Measurements from ENCODE around the gene OR52N2.

- TF ChIP-seq CSDC2 (CRISPR knock-in tag; IDR thresholded peaks at IDR 0.05) (no peak), ZFP3 (CRISPR knock-in tag; IDR thresholded peaks at IDR 0.05) (no peak), CSRNP3 (CRISPR knock-in tag; IDR thresholded peaks at IDR 0.05) (no peak), ARNTL (CRISPR knock-in tag; IDR thresholded peaks at IDR 0.05; ENCODE audit: borderline replicate concordance, low read depth) (no peak), GLIS3 (CRISPR knock-in tag; IDR thresholded peaks at IDR 0.05) (no peak), OSR1 (CRISPR knock-in tag; IDR thresholded peaks at IDR 0.05) (no peak), CREB5 (CRISPR knock-in tag; IDR thresholded peaks at IDR 0.05; ENCODE audit: low read depth) (no peak), PATZ1 (CRISPR knock-in tag; IDR thresholded peaks at IDR 0.05; ENCODE audit: borderline replicate concordance) (no peak), SNAI2 (CRISPR knock-in tag; IDR thresholded peaks at IDR 0.05) (no peak), ESRRG (CRISPR knock-in tag; IDR thresholded peaks at IDR 0.05) (no peak), ZNF70 (CRISPR knock-in tag; IDR thresholded peaks at IDR 0.05) (no peak), ZC3H10 (CRISPR knock-in tag; IDR thresholded peaks at IDR 0.05) (no peak), ZNF8 (CRISPR knock-in tag; IDR thresholded peaks at IDR 0.05) (no peak), PPARA (CRISPR knock-in tag; IDR thresholded peaks at IDR 0.05; ENCODE audit: borderline replicate concordance) (no peak)
Measured at GRCh38 chr11:5809122-5809519, 397 bp downstream of the OR52N2 start.

Measured in SK-N-SH treated with all-trans-retinoic acid at 6 μM for 48 hours (cell line).